Astrocyte (in vitro differentiated cells and primary cell): Measurements from ENCODE around the gene PPP2R2C. TPM values are rescaled to one million over a fixed set of nuclear protein-coding genes. Genes with fewer than 3 reads are reported as not detected.

Experiments used
- DNase-seq: peaks from one replicate; pipeline ENCODE4 v3.0.0-alpha.2; 2010; ENCODE audit warnings: low read depth
- FAIRE-seq: peaks from 2 replicates; lab custom pipeline; 2011; peaks lifted over from hg19 to GRCh38; lab: Jason Lieb, UNC
- H2AFZ ChIP-seq: 2 replicates; pipeline ENCODE4 v1.6.0; 2012; ENCODE audit warnings: low read depth, low read length, inconsistent platforms
- H3K27ac ChIP-seq: 2 replicates; pipeline ENCODE4 v1.5.1; 2011; ENCODE audit warnings: low read depth, low read length, inconsistent platforms
- H3K27me3 ChIP-seq: 2 replicates; pipeline ENCODE4 v1.6.0; 2011; ENCODE audit warnings: low read length, inconsistent platforms; ENCODE audit not compliant: insufficient read depth
- H3K36me3 ChIP-seq: 2 replicates; pipeline ENCODE4 v1.5.1; 2011; ENCODE audit warnings: low read length, inconsistent platforms; ENCODE audit not compliant: insufficient read depth
- H3K4me1 ChIP-seq: 2 replicates; pipeline ENCODE4 v1.5.1; 2011; ENCODE audit warnings: low read length, inconsistent platforms; ENCODE audit not compliant: insufficient read depth
- H3K4me2 ChIP-seq: 2 replicates; pipeline ENCODE4 v1.6.0; 2012; ENCODE audit warnings: low read length, inconsistent platforms
- H3K4me3 ChIP-seq: 2 replicates; pipeline ENCODE4 v1.5.1; 2011; ENCODE audit warnings: low read depth, mild to moderate bottlenecking, low read length, inconsistent platforms; ENCODE audit not compliant: insufficient read depth
- H3K79me2 ChIP-seq: 2 replicates; pipeline ENCODE4 v1.6.0; 2012; ENCODE audit warnings: mild to moderate bottlenecking, low read length, inconsistent platforms; ENCODE audit not compliant: insufficient read depth
- H3K9ac ChIP-seq: 2 replicates; pipeline ENCODE4 v1.6.0; 2012; ENCODE audit warnings: mild to moderate bottlenecking, low read length, inconsistent platforms
- H3K9me3 ChIP-seq: 2 replicates; pipeline ENCODE4 v1.5.1; 2012; ENCODE audit warnings: low read depth, mild to moderate bottlenecking, low read length, inconsistent platforms; ENCODE audit not compliant: insufficient read depth
- H4K20me1 ChIP-seq: 2 replicates; pipeline ENCODE4 v1.6.0; 2012; ENCODE audit warnings: low read length, inconsistent platforms; ENCODE audit not compliant: insufficient read depth
- H3K27ac Mint-ChIP-seq: one replicate; pipeline ENCODE4 v1.8.0; 2021; ENCODE audit warnings: mild to moderate bottlenecking, mixed read lengths; ENCODE audit not compliant: unreplicated experiment
- H3K27me3 Mint-ChIP-seq: one replicate; pipeline ENCODE4 v1.8.0; 2021; ENCODE audit warnings: low read depth, mixed read lengths; ENCODE audit not compliant: unreplicated experiment
- H3K36me3 Mint-ChIP-seq: one replicate; pipeline ENCODE4 v1.8.0; 2021; ENCODE audit warnings: low read depth, mixed read lengths; ENCODE audit not compliant: unreplicated experiment
- H3K4me1 Mint-ChIP-seq: one replicate; pipeline ENCODE4 v1.8.0; 2021; ENCODE audit warnings: low read depth, mixed read lengths; ENCODE audit not compliant: unreplicated experiment
- H3K4me3 Mint-ChIP-seq: one replicate; pipeline ENCODE4 v1.8.0; 2021; ENCODE audit warnings: mild to moderate bottlenecking, moderate library complexity, mixed read lengths; ENCODE audit not compliant: unreplicated experiment
- H3K9me3 Mint-ChIP-seq: one replicate; pipeline ENCODE4 v1.8.0; 2021; ENCODE audit warnings: mild to moderate bottlenecking, mixed read lengths; ENCODE audit not compliant: unreplicated experiment
- EZH2 ChIP-seq: IDR thresholded peaks from 2 replicates; pipeline ENCODE4 v1.6.1; 2012; ENCODE audit warnings: mild to moderate bottlenecking, low read length, inconsistent platforms; ENCODE audit not compliant: insufficient read depth
- total RNA-seq: library from RNA; stranded (reverse); gene quantifications from 2 replicates; pipeline ENCODE4 v1.2.1, GENCODE V29; 2021
- TF ChIP-seq, protein P1 (sequence below): IDR thresholded peaks from 2 replicates; pipeline ENCODE4 v1.5.1; 2011; ENCODE audit warnings: low read depth, mild to moderate bottlenecking, inconsistent platforms, low read length, moderate library complexity; ENCODE audit not compliant: insufficient read depth

PPP2R2C gene
- total RNA-seq, 1 donor from 2014 or later, result 1.1 TPM

DNA sequence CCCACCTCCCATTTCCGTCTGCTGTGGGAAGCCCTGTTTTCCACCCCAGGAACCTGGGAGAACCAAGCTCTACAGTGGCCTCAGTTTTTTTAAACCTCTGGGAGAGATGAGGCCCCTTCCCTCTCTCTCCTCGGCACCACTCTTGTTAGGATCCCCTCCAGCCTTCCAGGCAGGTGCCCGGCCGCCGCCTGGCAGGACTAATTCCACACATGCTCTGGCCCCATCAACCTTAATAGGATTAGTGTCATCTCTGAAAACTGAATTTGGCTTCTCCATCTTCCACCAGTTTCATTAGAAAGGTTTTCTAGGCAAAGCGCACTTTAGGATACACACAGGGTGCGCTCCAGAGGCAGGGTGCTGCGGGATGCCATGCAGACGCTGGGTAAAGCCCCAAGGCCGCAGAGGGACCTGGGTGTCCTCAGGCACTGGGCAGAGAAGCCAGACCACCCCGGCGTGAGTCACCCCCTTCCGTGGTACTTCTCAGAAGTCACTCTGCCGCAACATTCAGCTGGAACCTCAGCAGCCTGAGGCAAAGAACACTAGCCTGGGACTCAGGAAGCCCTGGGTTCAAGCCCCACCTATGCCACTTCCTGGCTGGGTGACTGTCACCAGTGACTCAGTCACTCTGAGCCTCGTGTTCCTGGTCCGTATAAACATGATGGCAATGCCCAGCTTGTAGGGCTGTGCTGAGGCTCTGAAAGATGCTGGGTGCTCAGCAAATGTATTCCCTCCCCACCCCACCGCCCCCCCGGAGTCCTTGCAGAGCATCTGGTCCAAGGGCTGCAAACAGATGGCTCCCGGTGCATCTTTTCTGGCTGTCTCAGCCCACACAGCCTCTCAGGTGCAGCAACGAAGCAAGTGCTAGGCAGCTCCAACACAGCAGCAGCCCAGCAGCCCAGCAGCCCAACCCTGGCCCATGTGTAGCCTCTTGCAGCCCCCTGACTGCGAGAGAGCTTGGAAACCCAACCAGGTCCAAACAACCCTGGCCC, 29.1 kb downstream of the PPP2R2C start:
- FAIRE-seq (no peak), DNase-seq (no peak)
- no peak overlapping the region for H3K4me3 ChIP-seq
- no peak overlapping the region for H3K27ac Mint-ChIP-seq
- no peaks in the 10 kb centered on the region for H4K20me1 ChIP-seq
- no peaks in the 10 kb centered on the region for H3K4me1 Mint-ChIP-seq
- H3K4me1 ChIP-seq, result no peaks in the 10 kb centered on the region
- H3K36me3 Mint-ChIP-seq, result no peaks in the 10 kb centered on the region
- no peak for TF ChIP-seq EZH2
- TF ChIP-seq, protein P1, sequence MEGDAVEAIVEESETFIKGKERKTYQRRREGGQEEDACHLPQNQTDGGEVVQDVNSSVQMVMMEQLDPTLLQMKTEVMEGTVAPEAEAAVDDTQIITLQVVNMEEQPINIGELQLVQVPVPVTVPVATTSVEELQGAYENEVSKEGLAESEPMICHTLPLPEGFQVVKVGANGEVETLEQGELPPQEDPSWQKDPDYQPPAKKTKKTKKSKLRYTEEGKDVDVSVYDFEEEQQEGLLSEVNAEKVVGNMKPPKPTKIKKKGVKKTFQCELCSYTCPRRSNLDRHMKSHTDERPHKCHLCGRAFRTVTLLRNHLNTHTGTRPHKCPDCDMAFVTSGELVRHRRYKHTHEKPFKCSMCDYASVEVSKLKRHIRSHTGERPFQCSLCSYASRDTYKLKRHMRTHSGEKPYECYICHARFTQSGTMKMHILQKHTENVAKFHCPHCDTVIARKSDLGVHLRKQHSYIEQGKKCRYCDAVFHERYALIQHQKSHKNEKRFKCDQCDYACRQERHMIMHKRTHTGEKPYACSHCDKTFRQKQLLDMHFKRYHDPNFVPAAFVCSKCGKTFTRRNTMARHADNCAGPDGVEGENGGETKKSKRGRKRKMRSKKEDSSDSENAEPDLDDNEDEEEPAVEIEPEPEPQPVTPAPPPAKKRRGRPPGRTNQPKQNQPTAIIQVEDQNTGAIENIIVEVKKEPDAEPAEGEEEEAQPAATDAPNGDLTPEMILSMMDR, result no peak
- peaks cover 47% of the 10 kb centered on the region for H3K27me3 Mint-ChIP-seq
- H3K79me2 ChIP-seq, result no peaks in the 10 kb centered on the region
- peaks cover 12% of the 10 kb centered on the region for H3K27me3 ChIP-seq
- H2AFZ ChIP-seq, result no peak overlapping the region
- H3K27ac ChIP-seq, result no peak overlapping the region
- no peaks in the 10 kb centered on the region for H3K36me3 ChIP-seq
- H3K9ac ChIP-seq, result no peak overlapping the region
- H3K9me3 ChIP-seq, result no peaks in the 10 kb centered on the region
- H3K4me2 ChIP-seq, result no peak overlapping the region
- no peak overlapping the region for H3K4me3 Mint-ChIP-seq
- peaks cover 3% of the 10 kb centered on the region for H3K9me3 Mint-ChIP-seq

DNA sequence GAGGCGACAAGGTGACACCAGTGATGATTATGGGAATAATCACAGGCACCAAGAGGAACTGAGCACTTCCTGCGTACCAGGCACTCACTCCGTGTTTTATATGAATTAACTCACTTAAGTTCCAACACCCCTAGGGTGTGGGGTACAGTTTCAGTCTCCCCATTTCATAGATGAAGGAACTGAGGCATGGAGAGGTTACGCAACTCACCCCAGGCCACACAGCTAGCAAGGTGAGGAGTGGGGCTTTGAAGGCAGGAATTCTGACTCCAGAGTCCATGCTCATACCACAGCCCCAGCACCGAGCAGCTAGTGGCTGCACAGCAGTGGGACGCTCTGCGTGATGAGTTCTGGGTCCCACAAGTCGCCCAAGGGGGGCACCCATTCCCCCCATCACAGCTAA, 29.9 kb downstream of the PPP2R2C start:
- H3K27me3 Mint-ChIP-seq, result peaks cover 42% of the 10 kb centered on the region
- Histone ChIP-seq H3K79me2 (no peaks in the 10 kb centered on the region), H3K27me3 (peaks cover 6% of the 10 kb centered on the region), H3K36me3 (no peaks in the 10 kb centered on the region), H3K4me2 (no peak overlapping the region), H2AFZ (no peak overlapping the region), H3K9me3 (no peaks in the 10 kb centered on the region), H3K27ac (no peak overlapping the region), H3K4me3 (no peak overlapping the region), H3K4me1 (no peaks in the 10 kb centered on the region), H3K9ac (no peak overlapping the region), H4K20me1 (no peaks in the 10 kb centered on the region)
- no peak for TF ChIP-seq EZH2
- TF ChIP-seq, protein P1, result no peak
- no peak for DNase-seq
- no peaks in the 10 kb centered on the region for H3K36me3 Mint-ChIP-seq
- H3K9me3 Mint-ChIP-seq, result peaks cover 3% of the 10 kb centered on the region
- no peak overlapping the region for H3K4me3 Mint-ChIP-seq
- no peak overlapping the region for H3K27ac Mint-ChIP-seq
- no peak for FAIRE-seq
- no peaks in the 10 kb centered on the region for H3K4me1 Mint-ChIP-seq

GRCh38 chr4:6441758-6442157, 30.7 kb downstream of the PPP2R2C start:
- H3K4me3 Mint-ChIP-seq, result no peak overlapping the region
- Histone ChIP-seq H3K4me3 (no peak overlapping the region), H3K9ac (no peak overlapping the region), H3K27me3 (peaks cover 3% of the 10 kb centered on the region), H4K20me1 (no peaks in the 10 kb centered on the region), H3K9me3 (no peaks in the 10 kb centered on the region), H3K4me2 (no peak overlapping the region), H2AFZ (no peak overlapping the region), H3K4me1 (no peaks in the 10 kb centered on the region), H3K36me3 (no peaks in the 10 kb centered on the region), H3K79me2 (no peaks in the 10 kb centered on the region), H3K27ac (no peak overlapping the region)
- no peaks in the 10 kb centered on the region for H3K4me1 Mint-ChIP-seq
- H3K27me3 Mint-ChIP-seq, result peaks cover 36% of the 10 kb centered on the region
- DNase-seq (no peak), FAIRE-seq (no peak)
- TF ChIP-seq EZH2, result no peak
- TF ChIP-seq, protein P1, result no peak
- H3K9me3 Mint-ChIP-seq, result peaks cover 3% of the 10 kb centered on the region
- no peak overlapping the region for H3K27ac Mint-ChIP-seq
- no peaks in the 10 kb centered on the region for H3K36me3 Mint-ChIP-seq
